GM12801 (cell line): ENCODE measurements around the gene HIGD2B.

Experiments used
- TF ChIP-seq, protein P1 (sequence below): IDR thresholded peaks from one replicate; pipeline ENCODE4 v1.5.1; 2011; ENCODE audit warnings: control low read depth; ENCODE audit not compliant: insufficient read length; ENCODE audit errors: extremely low read depth

The HIGD2B gene, protein sequence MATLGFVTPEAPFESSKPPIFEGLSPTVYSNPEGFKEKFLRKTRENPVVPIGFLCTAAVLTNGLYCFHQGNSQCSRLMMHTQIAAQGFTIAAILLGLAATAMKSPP

DNA sequence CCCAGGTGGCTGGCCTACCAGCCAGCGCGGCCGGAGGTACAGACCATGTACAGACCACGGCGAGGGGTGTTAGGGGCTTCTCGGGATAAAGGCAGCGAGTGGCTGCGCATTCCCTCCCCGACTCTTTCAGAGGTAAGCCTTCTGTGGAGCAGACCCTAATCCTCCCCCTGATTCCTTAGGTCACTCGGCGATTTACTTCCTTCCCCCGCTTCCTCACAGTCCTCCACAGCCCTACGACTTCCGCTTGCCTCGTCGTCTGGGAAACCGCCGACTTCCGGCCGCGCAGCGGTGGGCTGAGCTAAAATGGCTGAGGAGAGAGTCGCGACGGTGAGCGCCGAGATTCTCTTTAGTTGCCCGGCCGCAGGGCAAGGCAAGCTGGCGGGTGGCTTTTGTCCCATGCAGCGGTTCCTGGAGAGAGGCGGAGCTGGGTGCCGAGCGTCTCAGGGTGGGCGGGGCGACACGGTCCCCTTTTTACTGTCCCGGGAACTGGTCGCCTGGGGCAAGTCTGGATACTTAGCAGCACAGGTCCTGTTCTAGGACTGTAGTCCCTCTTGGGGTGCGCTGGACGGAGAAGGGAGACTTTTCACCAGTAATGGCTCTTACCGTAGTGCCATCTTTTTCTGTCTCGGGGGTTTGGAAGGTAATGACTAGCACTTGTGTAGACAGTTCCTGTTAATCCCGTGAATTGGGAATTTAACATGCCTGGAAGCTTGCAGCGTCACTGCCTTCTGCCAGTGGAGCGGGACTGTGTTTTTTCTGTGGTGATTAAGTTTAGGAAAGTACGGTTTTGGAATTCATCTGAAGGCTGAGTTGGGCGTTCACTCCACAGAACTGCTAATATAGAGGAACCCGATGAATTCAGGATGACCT is at the start of gene HIGD2B, which contains the start of gene BBS4:
TSS of gene HIGD2B (minus strand) at position 258 of the 870 bp plus-strand sequence. CDS start 9,808 bp downstream, outside the sequence.
TSS of gene BBS4 (plus strand) at position 283 of the 870 bp plus-strand sequence. CDS start at position 304, 21 bp downstream.
- TF ChIP-seq, protein P1, sequence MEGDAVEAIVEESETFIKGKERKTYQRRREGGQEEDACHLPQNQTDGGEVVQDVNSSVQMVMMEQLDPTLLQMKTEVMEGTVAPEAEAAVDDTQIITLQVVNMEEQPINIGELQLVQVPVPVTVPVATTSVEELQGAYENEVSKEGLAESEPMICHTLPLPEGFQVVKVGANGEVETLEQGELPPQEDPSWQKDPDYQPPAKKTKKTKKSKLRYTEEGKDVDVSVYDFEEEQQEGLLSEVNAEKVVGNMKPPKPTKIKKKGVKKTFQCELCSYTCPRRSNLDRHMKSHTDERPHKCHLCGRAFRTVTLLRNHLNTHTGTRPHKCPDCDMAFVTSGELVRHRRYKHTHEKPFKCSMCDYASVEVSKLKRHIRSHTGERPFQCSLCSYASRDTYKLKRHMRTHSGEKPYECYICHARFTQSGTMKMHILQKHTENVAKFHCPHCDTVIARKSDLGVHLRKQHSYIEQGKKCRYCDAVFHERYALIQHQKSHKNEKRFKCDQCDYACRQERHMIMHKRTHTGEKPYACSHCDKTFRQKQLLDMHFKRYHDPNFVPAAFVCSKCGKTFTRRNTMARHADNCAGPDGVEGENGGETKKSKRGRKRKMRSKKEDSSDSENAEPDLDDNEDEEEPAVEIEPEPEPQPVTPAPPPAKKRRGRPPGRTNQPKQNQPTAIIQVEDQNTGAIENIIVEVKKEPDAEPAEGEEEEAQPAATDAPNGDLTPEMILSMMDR: no peak

GRCh38 chr15:72735111-72735510 is 49.1 kb upstream of the HIGD2B start:
- TF ChIP-seq, protein P1: no peak

GRCh38 chr15:72733941-72734738 is 48.2 kb upstream of the HIGD2B start:
- TF ChIP-seq, protein P1: no peak

DNA sequence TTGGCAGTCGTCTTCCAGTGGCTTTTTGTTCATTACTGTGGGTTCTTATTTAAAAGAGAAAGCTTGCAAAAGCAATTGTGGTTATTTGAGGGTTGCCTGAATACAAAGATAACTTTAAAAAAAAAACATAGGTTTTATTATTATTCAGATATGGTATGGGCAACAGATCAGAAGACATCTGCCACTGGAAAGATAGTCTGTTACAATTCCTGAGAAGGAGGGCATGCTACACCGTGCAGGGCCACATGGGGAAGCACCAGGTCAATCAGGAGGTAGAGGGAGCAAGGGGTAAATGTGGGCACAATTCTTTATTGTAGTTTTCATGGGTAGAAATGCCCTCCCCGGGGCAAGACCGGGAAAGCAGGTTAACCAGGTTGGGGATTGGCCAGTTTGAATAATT is 46.5 kb upstream of the HIGD2B start:
- TF ChIP-seq, protein P1: no peak

DNA sequence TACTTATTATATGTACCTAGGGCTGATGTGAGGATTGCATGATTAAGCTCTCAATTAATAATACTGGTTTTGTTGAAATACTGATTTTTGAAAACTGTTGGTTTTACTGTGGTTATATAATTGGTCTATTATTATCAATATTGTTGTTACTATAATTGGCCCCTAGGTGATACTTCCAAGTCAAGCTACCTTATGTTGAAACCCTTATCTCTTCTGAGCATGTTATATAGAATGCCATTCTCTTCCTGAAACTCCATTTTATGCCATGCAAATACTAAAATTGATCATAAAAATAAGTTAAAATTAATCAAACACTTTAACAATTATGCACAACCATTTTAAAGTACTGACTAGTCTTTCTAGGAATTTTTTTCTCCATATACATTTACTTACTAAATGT is 46.1 kb upstream of the HIGD2B start:
- TF ChIP-seq, protein P1: no peak

- TF ChIP-seq, protein P1: no peak
Measured at GRCh38 chr15:72728821-72729220, 42.8 kb upstream of the HIGD2B start.

DNA sequence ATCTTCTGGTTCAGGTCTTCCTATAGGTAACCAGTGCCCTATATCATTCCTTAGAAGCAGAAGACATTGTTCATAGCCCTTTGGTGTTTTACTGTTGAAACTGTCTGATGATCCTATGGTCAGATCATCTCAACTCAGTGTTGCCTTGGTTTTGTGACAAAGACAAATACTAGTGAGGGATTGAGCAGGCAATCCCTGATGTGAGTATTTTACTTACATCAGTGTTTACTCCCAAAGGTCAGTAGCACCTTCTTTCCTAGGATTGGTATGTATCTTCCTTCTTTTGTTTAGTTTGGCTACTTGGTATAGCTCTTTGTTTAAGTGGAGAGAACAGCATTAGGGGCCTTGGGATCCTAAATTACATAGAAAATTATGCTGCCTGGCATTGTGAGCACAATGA is 41.2 kb upstream of the HIGD2B start:
- TF ChIP-seq, protein P1: no peak
